GM23338 (cell line): ENCODE measurements around the gene IFIT5. TPM values are rescaled to one million over a fixed set of nuclear protein-coding genes. Genes with fewer than 3 reads are reported as not detected.

Experiments used
- JUNB ChIP-seq: IDR thresholded peaks from one replicate; pipeline ENCODE4 v1.6.1; 2016; ENCODE audit warnings: antibody characterized with exemption; ENCODE audit not compliant: unreplicated experiment
- NANOG ChIP-seq: IDR thresholded peaks from 2 replicates; pipeline ENCODE4 v1.6.1; 2016; ENCODE audit warnings: antibody characterized with exemption, borderline replicate concordance
- POLR2AphosphoS5 ChIP-seq: IDR thresholded peaks from 2 replicates; pipeline ENCODE4 v1.6.1; 2016; ENCODE audit warnings: antibody characterized with exemption, low read depth
- STAT1 ChIP-seq: IDR thresholded peaks from one replicate; pipeline ENCODE4 v1.6.1; 2016; ENCODE audit warnings: antibody characterized with exemption; ENCODE audit not compliant: unreplicated experiment
- ZNF114 ChIP-seq: fragments of 250-450 bp; sonication (Bioruptor Pico); IDR thresholded peaks from 2 replicates; pipeline ENCODE4 v1.5.0; 2020; ENCODE audit warnings: mild to moderate bottlenecking, moderate library complexity
- ZNF331 ChIP-seq: fragments of 250-450 bp; sonication (Bioruptor Pico); IDR thresholded peaks from 2 replicates; pipeline ENCODE4 v1.5.0; 2020; ENCODE audit warnings: low read depth, mild to moderate bottlenecking, moderate library complexity
- ZNF462 ChIP-seq: fragments of 250-450 bp; sonication (Bioruptor Pico); IDR thresholded peaks from 2 replicates; pipeline ENCODE4 v1.5.0; 2020; ENCODE audit warnings: mild to moderate bottlenecking, moderate library complexity
- polyA plus RNA-seq: library from polyadenylated mRNA; unstranded; fragments of >200 nt; fragmentation: Nextera tagmentation; extraction: Ambion mirVana; gene quantifications from 2 replicates; pipeline ENCODE4 v1.2.1, GENCODE V29; 2016
- total RNA-seq: library from RNA; depleted of rRNA; stranded (reverse); fragments of >200 nt; shearing (Covaris generic); gene quantifications from 2 replicates; pipeline ENCODE4 v1.2.3, GENCODE V29; 2014
- TF ChIP-seq, protein P1 (sequence below): IDR thresholded peaks from one replicate; pipeline ENCODE4 v1.6.1; 2018; ENCODE audit warnings: antibody characterized with exemption; ENCODE audit not compliant: unreplicated experiment

IFIT5 gene
- total and polyA plus RNA-seq, 2 experiments from 2014 or later, result 2.7 to 3.2 TPM

DNA sequence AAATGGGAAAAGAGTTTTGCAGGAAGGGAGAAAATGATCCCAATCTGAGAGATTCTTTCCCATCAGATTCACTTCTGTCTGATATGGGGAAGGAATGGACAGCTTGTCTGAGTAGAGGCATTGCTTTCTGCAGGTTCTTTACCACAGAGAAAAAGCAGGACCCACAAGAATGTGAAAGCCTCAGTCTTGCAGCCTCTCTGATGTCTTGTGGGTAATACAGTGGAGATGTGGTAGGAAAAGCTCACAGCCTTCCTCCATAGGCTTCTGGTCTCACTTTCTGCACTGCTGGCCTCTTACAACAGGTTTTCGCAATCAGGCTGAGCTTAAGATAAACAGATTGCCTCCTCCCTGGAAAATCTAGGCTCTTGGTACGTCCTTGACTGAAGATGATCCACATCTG lies 21.4 kb upstream of the IFIT5 start (continued):
- TF ChIP-seq ZNF462 (CRISPR knock-in tag), result no peak
- TF ChIP-seq ZNF331 (CRISPR knock-in tag), result no peak
- TF ChIP-seq, protein P1, sequence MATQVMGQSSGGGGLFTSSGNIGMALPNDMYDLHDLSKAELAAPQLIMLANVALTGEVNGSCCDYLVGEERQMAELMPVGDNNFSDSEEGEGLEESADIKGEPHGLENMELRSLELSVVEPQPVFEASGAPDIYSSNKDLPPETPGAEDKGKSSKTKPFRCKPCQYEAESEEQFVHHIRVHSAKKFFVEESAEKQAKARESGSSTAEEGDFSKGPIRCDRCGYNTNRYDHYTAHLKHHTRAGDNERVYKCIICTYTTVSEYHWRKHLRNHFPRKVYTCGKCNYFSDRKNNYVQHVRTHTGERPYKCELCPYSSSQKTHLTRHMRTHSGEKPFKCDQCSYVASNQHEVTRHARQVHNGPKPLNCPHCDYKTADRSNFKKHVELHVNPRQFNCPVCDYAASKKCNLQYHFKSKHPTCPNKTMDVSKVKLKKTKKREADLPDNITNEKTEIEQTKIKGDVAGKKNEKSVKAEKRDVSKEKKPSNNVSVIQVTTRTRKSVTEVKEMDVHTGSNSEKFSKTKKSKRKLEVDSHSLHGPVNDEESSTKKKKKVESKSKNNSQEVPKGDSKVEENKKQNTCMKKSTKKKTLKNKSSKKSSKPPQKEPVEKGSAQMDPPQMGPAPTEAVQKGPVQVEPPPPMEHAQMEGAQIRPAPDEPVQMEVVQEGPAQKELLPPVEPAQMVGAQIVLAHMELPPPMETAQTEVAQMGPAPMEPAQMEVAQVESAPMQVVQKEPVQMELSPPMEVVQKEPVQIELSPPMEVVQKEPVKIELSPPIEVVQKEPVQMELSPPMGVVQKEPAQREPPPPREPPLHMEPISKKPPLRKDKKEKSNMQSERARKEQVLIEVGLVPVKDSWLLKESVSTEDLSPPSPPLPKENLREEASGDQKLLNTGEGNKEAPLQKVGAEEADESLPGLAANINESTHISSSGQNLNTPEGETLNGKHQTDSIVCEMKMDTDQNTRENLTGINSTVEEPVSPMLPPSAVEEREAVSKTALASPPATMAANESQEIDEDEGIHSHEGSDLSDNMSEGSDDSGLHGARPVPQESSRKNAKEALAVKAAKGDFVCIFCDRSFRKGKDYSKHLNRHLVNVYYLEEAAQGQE, result no peak
- TF ChIP-seq STAT1, result no peak
- TF ChIP-seq ZNF114 (CRISPR knock-in tag), result no peak
- no peak for TF ChIP-seq JUNB
- no peak for TF ChIP-seq NANOG
- no peak for TF ChIP-seq POLR2AphosphoS5
